ENCODE measurements around the gene POLK.
"Not testable (repeated sequence)": the region's sequence is repeated elsewhere in the genome, so short reads cannot be mapped to it uniquely, and the experiment has no call there.

Gene POLK

DNA sequence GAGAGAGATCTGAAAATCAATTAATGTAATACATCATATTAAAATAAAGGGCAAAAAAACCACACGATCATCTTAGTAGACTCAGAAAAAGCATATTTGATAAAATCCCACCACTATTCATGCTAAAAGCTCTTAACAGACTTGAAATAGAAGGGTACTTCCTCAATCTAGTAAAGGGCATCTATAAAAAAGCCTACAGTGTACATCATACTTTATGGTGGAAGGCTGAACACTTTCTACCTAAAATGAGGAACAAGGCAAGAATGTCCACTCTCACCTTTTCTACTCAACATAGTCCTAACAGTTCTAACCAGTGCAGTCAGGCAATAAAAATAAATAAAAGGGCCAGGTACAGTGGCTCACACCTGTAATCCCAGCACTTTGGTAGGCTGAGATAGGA lies 38.9 kb downstream of the POLK start:
- H3K27ac Mint-ChIP-seq, result no peak overlapping the region
- peaks cover 39% of the 10 kb centered on the region for H3K36me3 Mint-ChIP-seq
- H3K9me3 Mint-ChIP-seq (ENCODE audit: low read depth), result no peaks in the 10 kb centered on the region
- H3K4me1 Mint-ChIP-seq (ENCODE audit: low read depth), result no peaks in the 10 kb centered on the region
- no peaks in the 10 kb centered on the region for H3K27me3 Mint-ChIP-seq
- H3K4me3 Mint-ChIP-seq, result no peak overlapping the region

DNA sequence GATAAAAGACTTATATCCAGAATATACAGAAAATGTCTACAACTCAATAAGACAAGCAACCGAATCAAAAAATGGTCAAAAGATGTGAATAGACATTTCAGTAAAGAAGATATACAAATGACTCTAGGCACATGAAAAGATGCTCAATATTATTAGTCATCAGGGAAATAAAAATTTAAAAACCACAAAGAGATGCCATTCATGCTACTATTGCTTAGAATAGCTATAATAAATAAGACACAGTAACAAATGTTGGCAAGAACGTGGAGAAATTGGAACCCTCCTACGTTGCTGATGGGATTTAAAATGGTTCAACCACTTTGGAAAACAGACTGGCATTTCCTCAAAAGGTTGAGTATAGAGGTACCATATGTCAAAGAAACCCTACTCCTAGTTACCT lies 39.8 kb downstream of the POLK start:
- peaks cover 43% of the 10 kb centered on the region for H3K36me3 Mint-ChIP-seq
- peaks cover 3% of the 10 kb centered on the region for H3K4me1 Mint-ChIP-seq (ENCODE audit: low read depth)
- no peak overlapping the region for H3K4me3 Mint-ChIP-seq
- no peak overlapping the region for H3K27ac Mint-ChIP-seq
- no peaks in the 10 kb centered on the region for H3K9me3 Mint-ChIP-seq (ENCODE audit: low read depth)
- no peaks in the 10 kb centered on the region for H3K27me3 Mint-ChIP-seq

DNA sequence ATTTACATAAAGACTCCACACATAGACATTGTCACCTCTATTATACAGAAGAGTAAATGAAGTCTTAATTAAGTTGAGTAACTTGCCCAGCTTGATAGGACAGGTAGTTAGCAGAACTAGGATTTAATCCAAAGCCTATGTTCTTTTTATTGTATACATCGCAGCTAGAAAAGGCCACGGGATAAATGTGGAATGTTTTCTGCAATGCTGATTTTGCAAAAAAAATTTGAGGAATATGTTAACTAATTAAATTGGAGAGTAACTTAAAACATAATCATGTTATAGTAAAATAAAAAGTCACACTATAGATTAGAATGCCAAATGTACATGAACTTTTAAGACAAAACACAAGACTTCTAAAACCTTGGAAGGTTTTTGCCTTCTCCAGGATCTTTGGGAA lies 41.1 kb downstream of the POLK start:
- peaks cover 48% of the 10 kb centered on the region for H3K36me3 Mint-ChIP-seq
- H3K9me3 Mint-ChIP-seq (ENCODE audit: low read depth), result peaks cover 3% of the 10 kb centered on the region
- H3K27ac Mint-ChIP-seq, result no peak overlapping the region
- H3K4me1 Mint-ChIP-seq (ENCODE audit: low read depth), result peaks cover 9% of the 10 kb centered on the region
- no peaks in the 10 kb centered on the region for H3K27me3 Mint-ChIP-seq
- H3K4me3 Mint-ChIP-seq, result no peak overlapping the region

DNA sequence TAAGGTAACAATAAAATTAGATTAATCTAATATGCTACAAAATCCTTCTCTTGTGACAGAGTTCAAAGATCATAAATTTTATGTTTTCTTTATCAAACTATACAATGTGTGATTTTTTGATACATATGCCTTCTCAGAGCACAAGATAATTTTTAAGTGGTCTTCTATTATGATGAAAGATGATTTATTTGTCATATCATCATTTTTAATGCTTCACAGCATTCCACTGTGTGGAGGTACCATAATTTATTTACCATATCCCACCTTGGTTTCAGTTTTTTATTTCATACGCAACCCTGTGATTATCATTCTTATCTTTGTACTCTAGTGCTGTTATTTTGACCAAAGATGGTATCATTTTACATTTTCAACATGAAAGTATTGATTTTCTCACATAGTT lies 41.7 kb downstream of the POLK start:
- peaks cover 52% of the 10 kb centered on the region for H3K36me3 Mint-ChIP-seq
- H3K27ac Mint-ChIP-seq, result no peak overlapping the region
- H3K27me3 Mint-ChIP-seq, result no peaks in the 10 kb centered on the region
- peaks cover 3% of the 10 kb centered on the region for H3K9me3 Mint-ChIP-seq (ENCODE audit: low read depth)
- no peak overlapping the region for H3K4me3 Mint-ChIP-seq
- H3K4me1 Mint-ChIP-seq (ENCODE audit: low read depth), result peaks cover 12% of the 10 kb centered on the region

DNA sequence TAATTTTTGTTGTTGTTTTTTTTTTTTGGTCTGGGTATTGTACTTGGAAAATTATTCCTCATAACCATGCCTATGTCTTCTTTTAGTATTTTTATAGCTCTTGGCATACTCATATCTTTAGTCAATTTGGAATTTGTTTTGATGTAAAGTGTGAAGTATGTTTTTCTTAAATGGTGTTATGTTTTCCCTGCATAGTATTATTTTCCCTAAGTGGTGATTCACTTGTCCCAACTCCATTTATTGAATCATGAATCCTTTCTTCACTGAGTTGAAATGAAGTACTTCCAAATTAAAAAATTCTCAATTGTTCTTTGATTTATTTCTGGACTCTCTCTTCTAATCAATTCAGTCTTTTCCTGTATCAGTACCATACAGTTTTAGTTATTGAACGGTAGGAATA lies 46.5 kb downstream of the POLK start:
- H3K27ac Mint-ChIP-seq, result no peak overlapping the region
- H3K4me1 Mint-ChIP-seq (ENCODE audit: low read depth), result peaks cover 20% of the 10 kb centered on the region
- peaks cover 4% of the 10 kb centered on the region for H3K9me3 Mint-ChIP-seq (ENCODE audit: low read depth)
- no peaks in the 10 kb centered on the region for H3K27me3 Mint-ChIP-seq
- H3K4me3 Mint-ChIP-seq, result no peak overlapping the region
- peaks cover 51% of the 10 kb centered on the region for H3K36me3 Mint-ChIP-seq

- no peaks in the 10 kb centered on the region for H3K27me3 Mint-ChIP-seq
- H3K36me3 Mint-ChIP-seq, result peaks cover 52% of the 10 kb centered on the region
- H3K9me3 Mint-ChIP-seq (ENCODE audit: low read depth), result peaks cover 7% of the 10 kb centered on the region
- H3K27ac Mint-ChIP-seq, result no peak overlapping the region
- peaks cover 27% of the 10 kb centered on the region for H3K4me1 Mint-ChIP-seq (ENCODE audit: low read depth)
- H3K4me3 Mint-ChIP-seq, result no peak overlapping the region
Observed at GRCh38 chr5:75558981-75559632, 47.4 kb downstream of the POLK start.

DNA sequence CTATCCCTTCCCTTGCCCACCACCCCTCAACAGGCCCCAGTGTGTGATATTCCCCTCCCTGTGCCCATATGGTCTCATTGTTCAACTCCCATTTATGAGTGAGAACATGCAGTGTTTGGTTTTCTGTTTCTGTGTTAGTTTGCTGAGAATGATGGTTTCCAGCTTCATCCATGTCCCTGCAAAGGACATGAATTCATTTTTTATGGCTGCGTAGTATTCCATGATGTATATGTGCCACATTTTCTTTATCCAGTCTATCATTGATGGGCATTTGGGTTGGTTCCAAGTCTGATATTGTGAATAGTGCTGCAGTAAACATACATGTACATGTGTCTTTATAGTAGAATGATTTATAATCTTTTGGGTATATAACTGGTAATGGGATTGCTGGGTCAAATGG lies 49.0 kb downstream of the POLK start:
- H3K9me3 Mint-ChIP-seq (ENCODE audit: low read depth); H3K27ac Mint-ChIP-seq; H3K27me3 Mint-ChIP-seq; H3K4me3 Mint-ChIP-seq: not testable (repeated sequence)
- H3K4me1 Mint-ChIP-seq (ENCODE audit: low read depth), result peaks cover 38% of the 10 kb centered on the region
- peaks cover 49% of the 10 kb centered on the region for H3K36me3 Mint-ChIP-seq

GRCh38 chr5:75565991-75566709 lies 54.5 kb downstream of the POLK start:
- H3K27me3 Mint-ChIP-seq; H3K9me3 Mint-ChIP-seq (ENCODE audit: low read depth): not testable (repeated sequence)
- peak overlapping the region; percentile 67 for H3K4me3 Mint-ChIP-seq
- H3K36me3 Mint-ChIP-seq, result peaks cover 29% of the 10 kb centered on the region
- H3K4me1 Mint-ChIP-seq (ENCODE audit: low read depth), result peaks cover 49% of the 10 kb centered on the region
- peak overlapping the region; percentile 93 for H3K27ac Mint-ChIP-seq

GRCh38 chr5:75566710-75567309 lies 55.1 kb downstream of the POLK start:
- Mint-ChIP-seq H3K9me3 (ENCODE audit: low read depth) (peaks cover 4% of the 10 kb centered on the region), H3K27ac (peak overlapping the region; percentile 93), H3K4me1 (ENCODE audit: low read depth) (peaks cover 52% of the 10 kb centered on the region), H3K27me3 (no peaks in the 10 kb centered on the region), H3K4me3 (peak overlapping the region; percentile 67), H3K36me3 (peaks cover 25% of the 10 kb centered on the region)

GRCh38 chr5:75567710-75568109 lies 56.0 kb downstream of the POLK start:
- H3K27ac Mint-ChIP-seq, result peak overlapping the region; percentile 93
- peaks cover 51% of the 10 kb centered on the region for H3K4me1 Mint-ChIP-seq (ENCODE audit: low read depth)
- H3K36me3 Mint-ChIP-seq, result peaks cover 20% of the 10 kb centered on the region

DNA sequence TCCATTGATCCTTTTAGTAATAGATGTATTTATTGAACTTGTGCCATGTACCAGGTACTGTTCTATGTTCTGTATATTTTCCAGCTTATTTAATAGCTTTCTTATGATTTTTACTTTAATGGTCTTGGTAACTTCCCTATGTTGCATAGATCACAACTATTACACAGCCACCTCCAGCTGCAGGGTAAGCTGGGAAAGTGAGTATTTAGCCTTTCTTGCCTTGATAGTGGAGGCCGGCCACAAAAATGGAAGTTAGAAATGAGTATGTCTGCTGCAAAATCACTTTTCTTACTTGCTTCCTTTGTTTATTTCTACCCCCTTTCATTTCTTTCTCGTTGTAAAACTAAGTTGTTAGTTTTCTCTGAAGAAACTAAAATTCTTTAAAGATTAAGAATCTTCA lies 56.5 kb downstream of the POLK start:
- Mint-ChIP-seq H3K27me3 (no peaks in the 10 kb centered on the region), H3K4me3 (peak overlapping the region; percentile 67), H3K9me3 (ENCODE audit: low read depth) (peaks cover 3% of the 10 kb centered on the region), H3K27ac (peak overlapping the region; percentile 93), H3K4me1 (ENCODE audit: low read depth) (peaks cover 50% of the 10 kb centered on the region), H3K36me3 (peaks cover 19% of the 10 kb centered on the region)

More at GRCh38 chr5:75567710-75568109, 56.0 kb downstream of the POLK start:
- Mint-ChIP-seq H3K27me3 (no peaks in the 10 kb centered on the region), H3K4me3 (peak overlapping the region; percentile 67), H3K9me3 (ENCODE audit: low read depth) (peaks cover 4% of the 10 kb centered on the region)

DNA sequence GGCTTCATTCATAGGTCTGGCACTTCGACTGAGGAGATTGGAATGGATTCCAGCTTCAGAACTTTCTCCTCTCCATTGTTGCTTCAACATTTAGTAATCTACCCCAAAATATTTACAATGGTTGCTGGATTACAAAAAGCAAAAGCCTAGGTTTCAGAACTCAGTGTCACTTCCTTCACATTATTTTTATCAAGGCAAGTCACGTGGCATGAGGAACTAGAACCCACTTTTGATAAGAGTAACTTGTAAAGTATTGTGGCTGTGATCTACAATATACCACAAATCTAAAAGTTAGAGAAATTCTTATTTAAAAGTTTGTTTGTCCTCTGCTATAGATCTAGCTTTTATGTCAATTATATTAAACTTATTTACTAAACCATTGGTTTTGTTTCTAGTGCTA lies 59.9 kb downstream of the POLK start:
- H3K4me3 Mint-ChIP-seq, result no peak overlapping the region
- no peaks in the 10 kb centered on the region for H3K9me3 Mint-ChIP-seq (ENCODE audit: low read depth)
- no peaks in the 10 kb centered on the region for H3K27me3 Mint-ChIP-seq
- peaks cover 6% of the 10 kb centered on the region for H3K36me3 Mint-ChIP-seq
- H3K4me1 Mint-ChIP-seq (ENCODE audit: low read depth), result peaks cover 36% of the 10 kb centered on the region
- no peak overlapping the region for H3K27ac Mint-ChIP-seq

GRCh38 chr5:75574791-75575190 lies 63.1 kb downstream of the POLK start:
- H3K9me3 Mint-ChIP-seq (ENCODE audit: low read depth), result no peaks in the 10 kb centered on the region
- H3K4me3 Mint-ChIP-seq, result no peak overlapping the region
- peaks cover 14% of the 10 kb centered on the region for H3K4me1 Mint-ChIP-seq (ENCODE audit: low read depth)
- peaks cover 15% of the 10 kb centered on the region for H3K36me3 Mint-ChIP-seq
- H3K27me3 Mint-ChIP-seq, result no peaks in the 10 kb centered on the region
- H3K27ac Mint-ChIP-seq, result peak overlapping the region; percentile 77

- H3K4me3 Mint-ChIP-seq; H3K27me3 Mint-ChIP-seq; H3K27ac Mint-ChIP-seq; H3K9me3 Mint-ChIP-seq (ENCODE audit: low read depth); H3K4me1 Mint-ChIP-seq (ENCODE audit: low read depth): not testable (repeated sequence)
- peaks cover 15% of the 10 kb centered on the region for H3K36me3 Mint-ChIP-seq
Observed at GRCh38 chr5:75578280-75578679, 66.6 kb downstream of the POLK start.

DNA sequence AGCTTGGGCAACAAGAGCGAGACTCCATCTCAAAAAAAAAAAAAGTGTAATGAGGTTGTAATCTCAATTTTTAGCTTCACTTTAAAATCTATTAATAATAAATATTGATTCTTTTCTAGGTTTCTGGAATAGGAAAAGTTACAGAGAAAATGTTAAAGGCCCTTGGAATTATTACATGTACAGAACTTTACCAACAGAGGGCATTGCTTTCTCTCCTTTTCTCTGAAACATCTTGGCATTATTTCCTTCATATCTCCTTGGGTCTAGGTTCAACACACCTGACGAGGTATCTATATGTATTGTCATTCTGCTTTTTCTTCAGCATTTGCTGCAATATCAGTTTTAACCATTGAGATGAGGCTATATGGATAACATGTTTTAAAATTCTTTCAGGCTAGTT lies 73.0 kb downstream of the POLK start:
- Mint-ChIP-seq H3K9me3 (ENCODE audit: low read depth) (no peaks in the 10 kb centered on the region), H3K4me3 (no peak overlapping the region), H3K36me3 (peaks cover 10% of the 10 kb centered on the region), H3K27ac (no peak overlapping the region), H3K27me3 (no peaks in the 10 kb centered on the region), H3K4me1 (ENCODE audit: low read depth) (no peaks in the 10 kb centered on the region)

Measured in activated naive CD8-positive, alpha-beta T cell (primary cell).